PC-9 (cell line): Measurements from ENCODE around the gene PSME3IP1. TPM values are rescaled to one million over a fixed set of nuclear protein-coding genes. Genes with fewer than 3 reads are reported as not detected.
"Not testable (repeated sequence)": the region's sequence is repeated elsewhere in the genome, so short reads cannot be mapped to it uniquely, and the experiment has no call there.

Experiments used
- BruUV-seq: library from RNA; stranded (reverse); fragments of 400-500 nt; replicated peaks from 2 replicates; lab custom pipeline; 2021; lab: Mats Ljungman, UMichigan
- CTCF ChIA-PET: fragments of 300-600 bp; sonication (Branson Sonifier 250); formaldehyde crosslinking; loops from one replicate; lab custom pipeline; 2022; ENCODE audit warnings: antibody characterized with exemption; lab: Charles Lee
- POLR2A ChIA-PET: fragments of 300-600 bp; sonication (Branson Sonifier 250); formaldehyde crosslinking; loops from one replicate; lab custom pipeline; 2022; ENCODE audit warnings: antibody characterized with exemption; ENCODE audit not compliant: unreplicated experiment; lab: Charles Lee
- DNase-seq, 2 experiments: peaks; one replicate each; pipeline versions ENCODE4 v3.0.0 to v3.0.0-alpha.2; 2015 to 2022; ENCODE audit warnings: mixed read lengths in 1 of 2
- H2AFZ ChIP-seq: fragments of 200-600 bp; sonication (generic); 2 replicates; pipeline ENCODE4 v1.8.1; 2017; ENCODE audit warnings: antibody characterized with exemption
- H3F3A ChIP-seq: fragments of 200-600 bp; sonication (generic); 2 replicates; pipeline ENCODE4 v1.8.1; 2017; ENCODE audit warnings: antibody characterized with exemption, mild to moderate bottlenecking, low read depth; ENCODE audit not compliant: insufficient read depth
- H3K27ac ChIP-seq: fragments of 200-600 bp; sonication (generic); 2 replicates; pipeline ENCODE4 v1.6.1; 2016; ENCODE audit warnings: mixed run types
- H3K27me3 ChIP-seq: fragments of 200-600 bp; sonication (generic); 2 replicates; pipeline ENCODE4 v1.6.1; 2016; ENCODE audit warnings: low read depth, mixed run types; ENCODE audit not compliant: insufficient read depth
- H3K36me3 ChIP-seq: fragments of 200-600 bp; sonication (generic); 2 replicates; pipeline ENCODE4 v1.6.1; 2016; ENCODE audit warnings: low read depth, mixed run types
- H3K4me1 ChIP-seq: fragments of 200-600 bp; sonication (generic); replicated peaks from 2 replicates; pipeline ENCODE4 v1.6.1; 2016; ENCODE audit warnings: mixed run types; ENCODE audit not compliant: insufficient read depth
- H3K4me2 ChIP-seq: fragments of 200-600 bp; sonication (generic); 2 replicates; pipeline ENCODE4 v1.6.1; 2017; ENCODE audit warnings: mixed run types
- H3K4me3 ChIP-seq: fragments of 200-600 bp; sonication (generic); 2 replicates; pipeline ENCODE4 v1.6.1; 2016; ENCODE audit warnings: mixed run types
- H3K79me2 ChIP-seq: fragments of 200-600 bp; sonication (generic); 2 replicates; pipeline ENCODE4 v1.6.1; 2017; ENCODE audit warnings: low read depth, mixed run types
- H3K9me2 ChIP-seq: fragments of 200-600 bp; sonication (generic); 2 replicates; pipeline ENCODE4 v1.8.1; 2017; ENCODE audit warnings: mild to moderate bottlenecking; ENCODE audit not compliant: insufficient read depth
- H3K9me3 ChIP-seq: fragments of 200-600 bp; sonication (generic); 2 replicates; pipeline ENCODE4 v1.8.1; 2016; ENCODE audit warnings: low read depth; ENCODE audit not compliant: insufficient read depth
- H4K20me1 ChIP-seq: fragments of 200-600 bp; sonication (generic); 2 replicates; pipeline ENCODE4 v1.8.1; 2017; ENCODE audit not compliant: insufficient read depth
- CTCF ChIP-seq: fragments of 200-600 bp; sonication (generic); conservative IDR thresholded peaks from 2 replicates; pipeline ENCODE4 v1.6.1; 2017; ENCODE audit warnings: mixed run types, antibody characterized with exemption, mild to moderate bottlenecking, moderate library complexity
- EZH2 ChIP-seq: fragments of 200-600 bp; sonication (generic); IDR thresholded peaks from 2 replicates; pipeline ENCODE4 v1.8.0; 2017; ENCODE audit warnings: antibody characterized with exemption, low read depth
- intact Hi-C: fragments of 100-400 bp; cut with micrococcal nuclease; formaldehyde crosslinking; loops from one replicate; pipeline ENCODE4 v1.10.0; 2022; ENCODE audit not compliant: unreplicated experiment
- total RNA-seq: library from RNA; stranded (reverse); gene quantifications from 2 replicates; pipeline ENCODE4 v1.2.3, GENCODE V29; 2021

The PSME3IP1 gene
- total RNA-seq, 1 experiment from 2014 or later: 121 TPM

GRCh38 chr16:57203451-57203850, 17.6 kb upstream of the PSME3IP1 start:
- BruUV-seq: no TSS peak
- no peak for DNase-seq
- Histone ChIP-seq H2AFZ (no peak overlapping the region), H3F3A (peaks cover 7% of the 10 kb centered on the region; the same call in 1 of the 2 replicates), H3K27me3 (no peaks in the 10 kb centered on the region), H3K9me2 (no peaks in the 10 kb centered on the region), H3K4me1 (no peaks in the 10 kb centered on the region), H3K79me2 (peaks cover 5% of the 10 kb centered on the region; the same call in 1 of the 2 replicates), H3K36me3 (peaks cover 30% of the 10 kb centered on the region), H3K4me3 (no peak overlapping the region), H3K4me2 (no peak overlapping the region), H4K20me1 (no peaks in the 10 kb centered on the region), H3K9me3 (no peaks in the 10 kb centered on the region), H3K27ac (no peak overlapping the region)
- intact Hi-C loops: no loop called here
- CTCF ChIA-PET: no interaction called here
- TF ChIP-seq CTCF (no peak), EZH2 (no peak)
- POLR2A ChIA-PET: interaction anchor here (0.5 to 0.7 kb wide), 3 partner anchors 17 to 464 kb away, joined by 3 to 6 read pairs (median 3); partner anchors contain the start of genes ADGRG3, PSME3IP1 and RSPRY1

GRCh38 chr16:57202095-57202886, 16.5 kb upstream of the PSME3IP1 start:
- Histone ChIP-seq H3K4me1 (no peaks in the 10 kb centered on the region), H4K20me1 (no peaks in the 10 kb centered on the region), H3K9me2 (no peaks in the 10 kb centered on the region), H3K36me3 (peaks cover 24% of the 10 kb centered on the region), H3K4me3 (no peak overlapping the region), H3K79me2 (peaks cover 13% of the 10 kb centered on the region), H3K27ac (no peak overlapping the region), H3F3A (peaks cover 7% of the 10 kb centered on the region; the same call in 1 of the 2 replicates), H2AFZ (no peak overlapping the region), H3K9me3 (no peaks in the 10 kb centered on the region), H3K4me2 (no peak overlapping the region), H3K27me3 (no peaks in the 10 kb centered on the region)
- intact Hi-C loops: no loop called here
- POLR2A ChIA-PET: no interaction called here
- TF ChIP-seq EZH2: no peak
- TF ChIP-seq CTCF: no peak
- no TSS peak for BruUV-seq
- DNase-seq: no peak
- CTCF ChIA-PET: interaction anchor here (0.6 kb wide), 1 partner anchor 39 kb away, joined by 4 read pairs; no protein-coding TSS in a partner anchor

- H2AFZ ChIP-seq, H3K27me3 ChIP-seq, H4K20me1 ChIP-seq, H3K4me2 ChIP-seq, H3K9me3 ChIP-seq, intact Hi-C loops, POLR2A ChIA-PET, CTCF ChIA-PET, H3K4me1 ChIP-seq, DNase-seq, H3K27ac ChIP-seq, H3K4me3 ChIP-seq, BruUV-seq, H3K9me2 ChIP-seq: not testable (repeated sequence)
- Histone ChIP-seq H3K36me3 (0 out of 2 replicates have a peak, but pooled peaks cover 19% of the 10 kb centered on the region), H3K79me2 (peaks cover 27% of the 10 kb centered on the region), H3F3A (peaks cover 10% of the 10 kb centered on the region; the same call in 1 of the 2 replicates)
Measured at GRCh38 chr16:57200926-57201325, 15.1 kb upstream of the PSME3IP1 start.

- H3K4me1 ChIP-seq, H3K9me3 ChIP-seq, H4K20me1 ChIP-seq, DNase-seq, H3K4me3 ChIP-seq, CTCF ChIA-PET, H3K27me3 ChIP-seq, BruUV-seq, H2AFZ ChIP-seq, POLR2A ChIA-PET, H3K4me2 ChIP-seq, H3K9me2 ChIP-seq, intact Hi-C loops, H3K27ac ChIP-seq: not testable (repeated sequence)
- H3K36me3 ChIP-seq: 0 out of 2 replicates have a peak, but pooled peaks cover 13% of the 10 kb centered on the region
- H3K79me2 ChIP-seq: peaks cover 31% of the 10 kb centered on the region
- peaks cover 10% of the 10 kb centered on the region; the same call in 1 of the 2 replicates for H3F3A ChIP-seq
Measured at GRCh38 chr16:57200321-57200720, 14.5 kb upstream of the PSME3IP1 start.
